ENCODE results near the gene TRIP12. TPM values are rescaled to one million over a fixed set of nuclear protein-coding genes. Genes with fewer than 3 reads are reported as not detected.

The TRIP12 gene
- total and polyA plus RNA-seq, 2 donors (not counting 1 experiment from before 2014, with no cell fraction given) = 30.9 to 274 TPM

- Histone ChIP-seq H3K4me2 (replicated peaks; ENCODE audit: low read depth, low read length, poor library complexity, severe bottlenecking) (no peak overlapping the region), H3K27ac (ENCODE audit: low read length in 2 of 2) (no peak overlapping the region), H3K27me3 (replicated peaks in 1 of 4; ENCODE audit: control extremely low read depth in 1 of 4, control insufficient read depth in 3 of 4, insufficient read depth in 4 of 4, low read length in 3 of 4) (no peaks in the 10 kb centered on the region), H3K4me3 (ENCODE audit: control extremely low read depth in 1 of 5, extremely low read depth in 1 of 5, insufficient read depth in 1 of 5, low read depth in 2 of 5, low read length in 4 of 5) (no peak overlapping the region), H4K20me1 (ENCODE audit: control insufficient read depth, insufficient read depth, low read length, poor library complexity, severe bottlenecking) (peaks cover 3% of the 10 kb centered on the region), H3K36me3 (replicated peaks in 1 of 2; ENCODE audit: control extremely low read depth in 1 of 2, control insufficient read depth in 1 of 2, extremely low read depth in 1 of 2, insufficient read depth in 2 of 2, low read length in 1 of 2) (peaks cover 18 to 39% of the 10 kb centered on the region in 2 experiments), H3K9me3 (ENCODE audit: control extremely low read depth in 1 of 3, control insufficient read depth in 2 of 3, insufficient read depth in 1 of 3, low read length in 2 of 3) (no peaks in the 10 kb centered on the region), H3K79me2 (ENCODE audit: control insufficient read depth, insufficient read depth, low read length) (peaks cover 27% of the 10 kb centered on the region), H3K9ac (ENCODE audit: low read length) (no peak overlapping the region), H3K4me1 (ENCODE audit: control insufficient read depth in 2 of 2, insufficient read depth in 2 of 2, low read length in 2 of 2) (no peaks in the 10 kb centered on the region), H2AFZ (ENCODE audit: insufficient read depth, low read depth, low read length, poor library complexity, severe bottlenecking) (no peak overlapping the region)
- ChIA-PET POLR2A (interaction anchor here (0.6 kb wide), 1 partner anchor 83 kb away, joined by 3 read pairs; no protein-coding TSS in a partner anchor), CTCF (interaction anchor here (0.6 to 1.0 kb wide), 3 partner anchors 72 to 1380 kb away, joined by 3 read pairs; no protein-coding TSS in a partner anchor)
- DNase-seq = no peak
- no peak overlapping the region for H3K4me3 Mint-ChIP-seq
- no peak for ATAC-seq (ENCODE audit: low read depth)
- H3K4me1 Mint-ChIP-seq = peaks cover 2% of the 10 kb centered on the region
- intact Hi-C loops (cut with micrococcal nuclease) = no loop called here
- WGBS (ENCODE audit: insufficient coverage) = no CpG with 5 or more reads among the region's 6 CpGs
- H3K27me3 Mint-ChIP-seq = no peaks in the 10 kb centered on the region
- no peaks in the 10 kb centered on the region for H3K9me3 Mint-ChIP-seq (ENCODE audit: insufficient read depth)
- TF ChIP-seq CTCF (IDR thresholded peaks at IDR 0.05) (no peak), EZH2 (IDR thresholded peaks at IDR 0.05; ENCODE audit: borderline replicate concordance, insufficient read depth, low read depth, low read length, poor library complexity, severe bottlenecking) (no peak)
- H3K27ac Mint-ChIP-seq = no peak overlapping the region
Observed at GRCh38 chr2:229838729-229839128, 83.1 kb downstream of the TRIP12 start.

GRCh38 chr2:229836847-229837246 lies 85.0 kb downstream of the TRIP12 start:
- Histone ChIP-seq H3K4me3 (ENCODE audit: control extremely low read depth in 1 of 5, extremely low read depth in 1 of 5, insufficient read depth in 1 of 5, low read depth in 2 of 5, low read length in 4 of 5) (no peak overlapping the region), H3K9me3 (ENCODE audit: control extremely low read depth in 1 of 3, control insufficient read depth in 2 of 3, insufficient read depth in 1 of 3, low read length in 2 of 3) (no peaks in the 10 kb centered on the region), H3K4me1 (ENCODE audit: control insufficient read depth in 2 of 2, insufficient read depth in 2 of 2, low read length in 2 of 2) (no peaks in the 10 kb centered on the region), H3K27me3 (replicated peaks in 1 of 4; ENCODE audit: control extremely low read depth in 1 of 4, control insufficient read depth in 3 of 4, insufficient read depth in 4 of 4, low read length in 3 of 4) (no peaks in the 10 kb centered on the region), H3K36me3 (replicated peaks in 1 of 2; ENCODE audit: control extremely low read depth in 1 of 2, control insufficient read depth in 1 of 2, extremely low read depth in 1 of 2, insufficient read depth in 2 of 2, low read length in 1 of 2) (peaks cover 18 to 43% of the 10 kb centered on the region in 2 experiments), H2AFZ (ENCODE audit: insufficient read depth, low read depth, low read length, poor library complexity, severe bottlenecking) (no peak overlapping the region), H3K4me2 (replicated peaks; ENCODE audit: low read depth, low read length, poor library complexity, severe bottlenecking) (no peak overlapping the region), H3K27ac (ENCODE audit: low read length in 2 of 2) (no peak overlapping the region), H3K9ac (ENCODE audit: low read length) (no peak overlapping the region), H4K20me1 (ENCODE audit: control insufficient read depth, insufficient read depth, low read length, poor library complexity, severe bottlenecking) (peaks cover 3% of the 10 kb centered on the region), H3K79me2 (ENCODE audit: control insufficient read depth, insufficient read depth, low read length) (peaks cover 15% of the 10 kb centered on the region)
- H3K27me3 Mint-ChIP-seq = no peaks in the 10 kb centered on the region
- POLR2A ChIA-PET = interaction anchor here (0.5 kb wide), 1 partner anchor 782 kb away, joined by 11 read pairs; no protein-coding TSS in a partner anchor
- DNase-seq = no peak
- no peak overlapping the region for H3K4me3 Mint-ChIP-seq
- no peak overlapping the region for H3K27ac Mint-ChIP-seq
- peaks cover 10% of the 10 kb centered on the region for H3K4me1 Mint-ChIP-seq
- 97% methylated on average over 5 of the region's 7 CpGs for WGBS (ENCODE audit: insufficient coverage)
- H3K9me3 Mint-ChIP-seq (ENCODE audit: insufficient read depth) = no peaks in the 10 kb centered on the region
- ATAC-seq (ENCODE audit: low read depth) = no peak
- TF ChIP-seq CTCF (IDR thresholded peaks at IDR 0.05) = no peak
- no peak for TF ChIP-seq EZH2 (IDR thresholded peaks at IDR 0.05; ENCODE audit: borderline replicate concordance, insufficient read depth, low read depth, low read length, poor library complexity, severe bottlenecking)
- CTCF ChIA-PET = interaction anchor here (1.0 to 2.2 kb wide), 2 partner anchors 9 to 73 kb away, joined by 4 to 5 read pairs; no protein-coding TSS in a partner anchor
- intact Hi-C loops (cut with micrococcal nuclease) = no loop called here
